Head of caudate nucleus (tissue), 42 donors: ENCODE data around the gene FAM168A.
A peak's percentile ranks its signal among the peaks of the same experiment; 100 is the strongest.
"Not testable (repeated sequence)": the region's sequence is repeated elsewhere in the genome, so short reads cannot be mapped to it uniquely, and the experiment has no call there.

Experiments
- DNase-seq, 42 donors: peaks; one replicate each; pipeline versions ENCODE4 v3.0.0 to v3.0.0-alpha.2; 2020 to 2021; ENCODE audit warnings: mixed read lengths in 7 of 42
- intact Hi-C: fragments of 100-400 bp; cut with DNase I; formaldehyde crosslinking; loops from one replicate; pipeline ENCODE4 v1.15.0; 2022

The FAM168A gene

GRCh38 chr11:73461964-73462363 is 135.9 kb downstream of the FAM168A start:
- DNase-seq = no peak
- intact Hi-C loops = no loop called here

GRCh38 chr11:73461335-73461840 is 136.5 kb downstream of the FAM168A start:
- DNase-seq = no peak
- intact Hi-C loops = no loop called here

- DNase-seq = no peak
- intact Hi-C loops = no loop called here
Observed at GRCh38 chr11:73458201-73458600, 139.7 kb downstream of the FAM168A start.

GRCh38 chr11:73454987-73455386 is 142.9 kb downstream of the FAM168A start:
- DNase-seq = peak in 40 of 42 donors; percentile 5 to 81 (median 40)
- intact Hi-C loops = no loop called here

- intact Hi-C loops = no loop called here
- DNase-seq = no peak
Observed at GRCh38 chr11:73453562-73453961, 144.3 kb downstream of the FAM168A start.

- no peak for DNase-seq
- intact Hi-C loops = no loop called here
Observed at GRCh38 chr11:73452726-73453125, 145.2 kb downstream of the FAM168A start.

GRCh38 chr11:73451896-73452295 is 146.0 kb downstream of the FAM168A start:
- intact Hi-C loops = no loop called here
- DNase-seq = no peak

- intact Hi-C loops = no loop called here
- no peak for DNase-seq
Observed at GRCh38 chr11:73446766-73447165, 151.1 kb downstream of the FAM168A start.

- no peak for DNase-seq
- intact Hi-C loops = no loop called here
Observed at GRCh38 chr11:73445980-73446379, 151.9 kb downstream of the FAM168A start.

GRCh38 chr11:73439002-73439843 is 158.7 kb downstream of the FAM168A start:
- DNase-seq = peak in 8 of 42 donors; percentile 7 to 53 (median 19)
- intact Hi-C loops = no loop called here

GRCh38 chr11:73436859-73437258 is 161.1 kb downstream of the FAM168A start:
- DNase-seq, intact Hi-C loops: not testable (repeated sequence)

GRCh38 chr11:73431396-73431795 is 166.5 kb downstream of the FAM168A start:
- intact Hi-C loops = no loop called here
- no peak for DNase-seq

GRCh38 chr11:73430326-73430725 is 167.6 kb downstream of the FAM168A start:
- DNase-seq = no peak
- intact Hi-C loops = no loop called here

- no peak for DNase-seq
- intact Hi-C loops = no loop called here
Observed at GRCh38 chr11:73429121-73429750, 168.7 kb downstream of the FAM168A start.

GRCh38 chr11:73428699-73429098 is 169.2 kb downstream of the FAM168A start:
- no peak for DNase-seq
- intact Hi-C loops = no loop called here

GRCh38 chr11:73428227-73428626 is 169.7 kb downstream of the FAM168A start:
- intact Hi-C loops = no loop called here
- DNase-seq = no peak

- intact Hi-C loops = no loop called here
- no peak for DNase-seq
Observed at GRCh38 chr11:73426219-73426850, 171.6 kb downstream of the FAM168A start.

GRCh38 chr11:73425108-73425507 is 172.8 kb downstream of the FAM168A start:
- intact Hi-C loops = no loop called here
- peak in 4 of 42 donors; percentile 22 to 31 (median 23) for DNase-seq

GRCh38 chr11:73423506-73423905 is 174.4 kb downstream of the FAM168A start:
- no peak for DNase-seq
- intact Hi-C loops = no loop called here

GRCh38 chr11:73422886-73423285 is 175.0 kb downstream of the FAM168A start:
- intact Hi-C loops = no loop called here
- DNase-seq = no peak
